GM21717 (cell line): ENCODE measurements around the gene CHM.
"Not testable (repeated sequence)": the region's sequence is repeated elsewhere in the genome, so short reads cannot be mapped to it uniquely, and the experiment has no call there.

Experiments used
- ATAC-seq: cut with Tn5 transposase; IDR thresholded peaks from one replicate; pipeline ENCODE4 v1.9.1; 2021; ENCODE audit warnings: mild to moderate bottlenecking, moderate library complexity; ENCODE audit not compliant: unreplicated experiment

Gene CHM, protein sequence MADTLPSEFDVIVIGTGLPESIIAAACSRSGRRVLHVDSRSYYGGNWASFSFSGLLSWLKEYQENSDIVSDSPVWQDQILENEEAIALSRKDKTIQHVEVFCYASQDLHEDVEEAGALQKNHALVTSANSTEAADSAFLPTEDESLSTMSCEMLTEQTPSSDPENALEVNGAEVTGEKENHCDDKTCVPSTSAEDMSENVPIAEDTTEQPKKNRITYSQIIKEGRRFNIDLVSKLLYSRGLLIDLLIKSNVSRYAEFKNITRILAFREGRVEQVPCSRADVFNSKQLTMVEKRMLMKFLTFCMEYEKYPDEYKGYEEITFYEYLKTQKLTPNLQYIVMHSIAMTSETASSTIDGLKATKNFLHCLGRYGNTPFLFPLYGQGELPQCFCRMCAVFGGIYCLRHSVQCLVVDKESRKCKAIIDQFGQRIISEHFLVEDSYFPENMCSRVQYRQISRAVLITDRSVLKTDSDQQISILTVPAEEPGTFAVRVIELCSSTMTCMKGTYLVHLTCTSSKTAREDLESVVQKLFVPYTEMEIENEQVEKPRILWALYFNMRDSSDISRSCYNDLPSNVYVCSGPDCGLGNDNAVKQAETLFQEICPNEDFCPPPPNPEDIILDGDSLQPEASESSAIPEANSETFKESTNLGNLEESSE

DNA sequence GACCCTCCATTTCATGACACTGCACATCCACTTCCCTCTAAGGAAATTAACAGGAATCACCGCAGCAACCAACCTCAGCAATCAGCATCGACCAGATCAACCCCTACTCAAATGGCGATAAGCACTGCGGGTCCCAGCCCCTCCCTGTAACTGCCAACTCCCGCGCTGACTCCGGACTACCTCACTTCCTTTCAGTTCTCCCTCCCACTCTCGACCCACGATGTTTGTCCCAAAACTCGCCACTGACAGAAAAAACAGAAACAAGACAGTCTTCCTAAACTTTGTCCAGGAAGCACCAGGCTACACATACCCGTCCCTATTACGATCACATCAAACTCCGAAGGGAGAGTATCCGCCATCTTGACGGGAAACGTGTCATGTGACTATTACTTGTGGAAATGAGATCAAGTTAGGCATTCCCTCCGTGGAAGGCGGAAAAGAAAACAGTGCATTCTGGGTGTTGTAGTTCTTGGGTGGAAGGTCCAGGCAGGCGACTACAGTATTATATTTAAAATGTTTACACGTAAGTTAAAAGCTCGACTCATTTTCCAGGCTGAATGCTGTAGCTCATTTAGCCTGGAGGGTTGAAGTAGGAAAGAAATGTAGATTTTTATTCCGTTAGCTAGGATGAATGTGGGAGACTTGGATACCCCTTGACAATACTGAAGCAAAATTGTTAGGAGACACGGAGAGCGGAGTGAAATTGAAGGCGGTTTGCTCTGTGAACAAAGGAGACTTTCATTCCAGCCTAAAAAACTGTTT is at the start of gene CHM:
Gene CHM, minus strand, starts transcription at position 385 of the 762 bp plus-strand sequence. Its CDS starts 26 bp downstream, at position 359.
- ATAC-seq: peak; percentile 100

DNA sequence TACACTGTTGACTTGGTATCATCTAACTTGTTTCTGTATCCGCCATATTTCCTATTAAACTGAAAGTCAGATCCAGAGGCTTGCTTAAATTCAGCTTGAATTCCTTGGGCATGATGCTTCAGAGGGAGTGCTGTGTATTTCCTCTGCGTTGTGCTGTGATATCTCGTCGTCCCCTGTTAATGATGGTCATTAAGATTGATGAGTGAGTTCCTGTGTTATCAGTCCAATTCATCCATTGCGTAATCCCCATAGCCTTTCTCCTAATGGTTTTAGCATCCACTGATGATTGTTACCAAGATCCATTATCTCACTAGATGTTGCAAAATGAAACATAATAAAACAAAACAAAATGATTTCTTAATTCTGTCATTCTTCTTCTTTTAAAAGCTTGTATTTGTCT is 31.3 kb upstream of the CHM start:
- no peak for ATAC-seq

DNA sequence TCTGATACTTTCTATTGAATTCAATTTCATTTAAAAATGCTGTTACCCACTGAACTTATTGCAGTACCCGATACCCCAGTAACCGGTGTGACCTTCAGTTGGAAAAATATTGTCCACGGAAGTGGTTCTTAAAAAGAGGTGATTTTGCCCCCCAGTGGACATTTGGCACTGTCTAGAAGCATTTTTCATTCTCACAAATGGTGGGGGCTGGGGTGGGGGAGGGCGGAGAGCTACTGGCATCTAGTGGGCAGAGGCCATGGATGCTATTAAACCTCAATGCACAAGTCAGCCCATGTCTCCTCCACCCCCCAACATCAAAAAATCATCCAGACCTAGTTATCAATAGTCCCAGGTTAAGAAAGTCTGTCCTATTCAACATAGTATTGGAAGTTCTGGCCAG is 19.6 kb upstream of the CHM start:
- no peak for ATAC-seq

DNA sequence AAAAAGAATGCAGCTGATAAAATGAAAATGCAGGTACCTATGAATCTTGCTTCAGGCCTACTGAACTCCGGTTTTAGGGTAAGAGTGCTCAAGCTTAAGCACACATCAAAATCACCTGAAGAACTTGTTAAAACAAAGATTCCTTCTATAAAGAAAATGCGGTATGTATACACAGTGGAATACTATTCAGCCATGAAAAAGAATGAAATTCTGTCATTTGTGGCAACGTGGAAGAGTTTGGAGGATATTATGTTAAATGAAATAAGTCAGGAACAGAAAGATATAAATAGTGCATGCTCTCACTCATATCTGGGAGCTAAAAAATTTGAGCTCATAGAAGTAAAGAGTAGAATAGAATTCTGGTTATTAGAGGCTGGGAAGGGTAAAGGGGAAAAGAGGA is 14.0 kb upstream of the CHM start:
- ATAC-seq: no peak

DNA sequence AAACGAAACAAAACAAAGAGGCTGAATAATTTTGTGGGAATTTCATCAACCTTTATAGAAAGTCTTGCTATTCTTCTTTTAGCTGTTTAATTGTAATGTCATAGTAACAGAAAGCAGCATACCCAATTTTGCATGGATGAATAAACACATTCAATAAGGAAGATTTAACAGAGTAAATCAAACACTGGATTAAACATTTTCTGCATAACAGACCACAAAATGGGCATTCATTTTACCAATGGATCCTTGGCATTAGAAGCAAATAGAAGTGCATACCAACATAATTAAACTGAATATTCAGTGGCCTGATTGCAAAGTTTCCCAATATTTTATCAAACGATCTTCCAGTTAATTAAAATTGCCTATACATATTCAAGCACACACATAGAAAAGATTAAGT is 4.4 kb upstream of the CHM start:
- ATAC-seq: no peak

DNA sequence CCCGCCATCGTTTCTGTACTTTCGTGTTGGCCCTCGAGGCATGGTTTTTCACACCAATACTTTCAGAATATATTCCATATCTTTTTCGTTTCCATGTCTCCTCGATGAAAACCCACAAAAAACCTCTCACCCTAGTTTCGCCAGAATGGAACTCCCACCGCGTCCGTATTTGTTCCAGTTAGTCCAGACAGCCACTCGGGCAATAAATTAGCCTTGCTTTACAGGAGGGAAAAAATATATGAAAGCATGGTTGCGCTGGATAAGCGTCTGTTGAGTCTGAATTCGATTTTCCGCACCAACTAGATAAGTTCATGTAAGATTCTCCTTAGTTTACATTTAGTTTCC is 550 bp upstream of the CHM start:
- no peak for ATAC-seq

DNA sequence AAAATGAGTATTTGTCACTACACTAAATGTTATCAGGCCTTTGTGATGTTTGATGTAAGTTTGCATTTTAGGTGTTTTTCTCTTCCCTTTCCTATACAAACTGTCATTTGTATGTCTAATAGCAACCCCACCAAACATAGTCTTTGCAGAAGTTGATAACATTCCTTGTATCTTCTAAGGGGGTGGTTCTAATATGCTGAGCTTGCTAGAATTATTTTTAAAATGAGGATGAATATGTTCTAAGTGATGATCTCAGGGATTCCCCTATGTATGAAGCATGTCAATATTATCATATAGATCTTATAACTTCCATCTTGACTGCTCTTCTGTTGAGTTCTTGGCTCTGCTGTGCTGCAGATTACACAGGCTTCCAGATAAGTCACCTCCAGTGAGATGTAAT is 3.1 kb downstream of the CHM start:
- no peak for ATAC-seq

DNA sequence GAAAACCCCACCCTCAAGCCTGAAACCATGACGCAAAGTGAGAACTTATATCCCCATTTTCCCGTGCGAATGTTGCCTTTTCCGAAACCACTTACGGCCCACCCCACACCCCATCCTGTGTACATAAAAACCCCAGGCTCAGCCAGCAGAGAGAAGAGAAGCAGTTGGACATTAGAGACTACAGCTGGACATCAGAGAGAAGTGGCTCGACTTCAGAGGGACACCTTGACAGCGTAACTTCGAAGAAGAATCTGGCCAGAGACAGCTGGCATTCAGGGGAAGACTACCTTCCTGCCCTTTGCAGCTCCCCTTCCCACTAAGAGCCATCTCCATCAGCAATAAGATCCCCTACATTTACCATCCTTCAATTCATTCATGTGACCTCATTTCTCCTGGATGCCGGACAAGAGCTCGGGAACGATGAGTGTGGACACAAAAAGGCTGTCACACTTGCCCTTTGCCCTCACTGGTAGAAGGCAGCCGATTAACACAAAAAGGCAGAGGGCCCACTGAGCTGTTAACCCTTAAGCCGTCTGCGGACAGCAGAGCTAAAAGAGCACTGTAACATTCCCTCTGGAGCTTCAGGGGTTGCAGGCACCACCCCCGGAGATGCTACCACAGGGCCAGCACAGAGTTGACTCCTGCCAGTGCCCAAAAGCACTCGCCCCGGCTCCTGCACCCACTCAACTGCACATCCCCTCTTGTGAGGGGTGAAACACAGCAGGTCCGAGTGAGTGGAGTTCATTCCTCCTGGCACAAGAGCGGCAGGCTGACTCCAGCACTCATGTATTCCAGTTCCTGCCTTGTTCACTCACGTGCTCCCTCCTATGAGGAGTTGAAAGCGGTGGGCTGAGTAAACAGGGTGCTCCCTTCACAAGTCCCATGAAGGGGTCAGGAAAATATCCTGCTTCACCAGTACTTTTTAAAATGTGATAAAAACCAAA is 7.5 kb downstream of the CHM start:
- ATAC-seq: no peak

DNA sequence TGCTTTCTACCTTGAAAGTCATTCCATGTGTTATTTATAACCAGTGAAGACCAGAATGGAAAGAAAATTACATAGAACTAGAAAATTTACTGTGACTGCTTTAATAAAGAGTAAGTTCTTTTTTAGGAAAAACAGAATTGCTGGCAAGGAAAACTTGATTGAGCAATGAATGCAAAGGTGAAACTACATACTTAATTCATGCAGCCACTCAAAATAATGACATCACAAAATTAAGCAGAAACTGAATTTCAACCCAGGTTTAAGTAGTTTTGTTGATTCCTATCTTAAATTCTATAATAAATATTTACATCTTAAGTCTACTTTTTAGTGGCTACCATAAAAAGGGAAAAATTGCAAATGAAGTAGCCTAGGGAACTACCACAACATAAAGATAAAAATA is 14.0 kb downstream of the CHM start:
- no peak for ATAC-seq

DNA sequence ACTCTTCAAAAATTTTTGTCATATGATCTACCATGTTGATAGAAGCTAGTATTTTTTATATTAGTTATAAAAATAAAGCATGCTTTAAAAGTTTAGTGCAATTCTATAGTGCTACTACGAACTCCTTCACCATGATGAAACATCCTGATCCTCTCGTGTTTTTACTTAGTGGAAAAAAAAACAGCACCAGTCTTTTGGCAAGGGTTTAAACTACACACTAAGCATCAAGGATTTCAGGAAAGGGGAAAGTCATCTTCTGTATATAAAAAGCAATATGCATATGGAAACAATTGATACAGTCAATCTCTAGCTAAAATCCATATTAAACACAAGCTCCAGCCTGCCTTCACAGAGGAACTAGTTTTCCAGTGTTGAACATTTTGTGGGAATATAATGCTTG is 18.7 kb downstream of the CHM start:
- no peak for ATAC-seq

DNA sequence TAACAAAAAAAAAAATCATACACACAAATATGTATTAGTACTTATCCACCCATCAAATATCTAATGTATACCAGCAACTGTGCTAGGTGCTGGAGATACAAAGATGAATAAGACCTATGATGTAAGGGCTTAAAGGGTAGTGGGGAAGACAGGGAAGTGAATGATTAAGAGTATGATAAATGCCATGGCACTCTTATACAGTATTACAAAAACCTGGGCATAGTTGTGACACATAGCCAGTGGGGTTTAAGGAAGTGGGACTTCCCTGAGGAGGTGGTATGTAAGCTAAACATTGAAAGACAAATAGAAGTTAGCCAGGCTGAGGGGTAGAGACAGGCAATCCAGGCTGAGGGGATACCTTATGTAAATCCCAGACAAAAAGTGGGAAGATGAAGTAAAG is 23.5 kb downstream of the CHM start:
- ATAC-seq: no peak

DNA sequence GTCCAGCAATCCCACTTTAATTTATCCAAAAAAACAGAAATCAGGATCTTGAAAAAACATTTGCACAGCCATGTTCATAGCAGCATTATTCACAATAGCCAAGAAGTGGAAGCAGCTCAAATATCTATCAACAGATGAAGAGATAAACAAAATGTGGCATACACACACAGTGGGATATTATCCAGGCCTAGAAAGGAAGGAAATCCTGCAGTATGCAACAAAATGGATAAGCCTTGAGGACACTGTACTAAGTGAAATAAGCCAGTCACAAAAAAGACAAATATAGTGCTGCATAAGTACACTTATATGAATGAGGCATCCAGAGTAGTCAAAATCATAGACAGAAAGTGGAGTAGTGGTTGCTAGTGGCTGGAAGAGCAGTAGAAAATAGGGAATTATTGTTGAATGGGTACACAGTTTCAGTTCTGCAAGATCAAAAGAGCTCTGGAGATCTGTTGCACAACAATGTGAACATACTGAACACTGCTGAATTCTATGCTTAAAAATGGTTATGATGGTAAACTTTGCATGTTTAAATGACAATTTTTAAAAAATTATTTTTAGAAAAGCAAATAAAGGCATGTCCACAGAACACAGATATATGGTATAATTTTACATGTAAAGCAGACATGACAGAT is 25.6 kb downstream of the CHM start:
- no peak for ATAC-seq

DNA sequence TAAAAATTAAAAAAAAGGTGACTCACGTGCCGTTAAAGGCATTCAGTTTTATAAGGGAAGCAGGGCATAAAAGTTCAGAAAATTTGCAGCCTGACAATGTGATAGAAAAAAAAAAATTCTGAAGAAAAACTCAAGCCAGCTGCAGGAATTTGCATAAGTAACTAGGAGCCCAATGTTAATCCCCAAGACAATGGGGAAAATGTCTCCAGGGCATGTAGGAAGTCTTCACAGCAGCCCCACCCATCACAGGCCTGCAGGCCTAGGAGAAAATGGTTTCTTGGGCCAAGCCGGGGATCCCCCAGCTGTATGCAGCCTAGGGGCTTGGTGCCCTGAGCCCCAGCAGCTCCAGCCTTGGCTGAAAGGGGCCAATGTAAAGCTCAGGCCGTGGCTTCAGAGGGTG is 31.2 kb downstream of the CHM start:
- no peak for ATAC-seq

DNA sequence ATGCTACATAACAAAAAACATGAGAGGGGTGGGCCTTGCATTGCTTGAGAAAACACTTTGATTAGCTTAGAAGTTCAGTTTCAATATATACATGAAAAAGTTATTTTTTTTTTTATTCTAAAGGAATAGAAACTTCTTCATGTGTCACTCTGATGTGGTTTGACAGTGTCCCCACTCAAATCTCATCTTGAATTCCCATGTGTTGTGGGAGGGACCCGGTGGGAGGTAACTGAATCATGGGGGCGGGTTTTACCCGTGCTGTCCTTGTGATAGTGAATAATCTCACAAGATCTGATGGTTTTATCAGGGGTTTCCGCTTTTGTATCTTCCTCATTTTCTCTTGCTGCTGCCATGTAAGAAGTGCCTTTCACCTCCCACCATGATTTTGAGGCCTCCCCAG is 32.4 kb downstream of the CHM start:
- not testable (repeated sequence) for ATAC-seq

DNA sequence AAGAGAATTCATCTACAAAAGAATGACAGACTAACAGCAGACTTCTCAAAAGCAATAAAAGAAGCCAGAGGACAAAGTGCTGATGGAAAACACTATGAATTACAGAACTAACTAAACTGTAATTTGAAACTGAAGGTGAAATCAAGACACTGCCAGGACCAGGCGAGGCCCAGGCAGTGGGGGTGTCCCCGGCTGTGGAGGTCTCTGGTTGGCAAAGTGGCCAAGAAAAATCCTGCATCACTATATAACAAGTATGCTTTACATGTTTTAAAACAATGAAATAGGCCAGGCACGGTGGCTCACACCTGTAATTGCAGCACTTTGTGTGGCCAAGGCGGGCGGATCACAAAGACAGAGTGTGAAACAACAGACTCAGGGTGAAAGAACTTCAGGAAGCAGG is 32.9 kb downstream of the CHM start:
- no peak for ATAC-seq

DNA sequence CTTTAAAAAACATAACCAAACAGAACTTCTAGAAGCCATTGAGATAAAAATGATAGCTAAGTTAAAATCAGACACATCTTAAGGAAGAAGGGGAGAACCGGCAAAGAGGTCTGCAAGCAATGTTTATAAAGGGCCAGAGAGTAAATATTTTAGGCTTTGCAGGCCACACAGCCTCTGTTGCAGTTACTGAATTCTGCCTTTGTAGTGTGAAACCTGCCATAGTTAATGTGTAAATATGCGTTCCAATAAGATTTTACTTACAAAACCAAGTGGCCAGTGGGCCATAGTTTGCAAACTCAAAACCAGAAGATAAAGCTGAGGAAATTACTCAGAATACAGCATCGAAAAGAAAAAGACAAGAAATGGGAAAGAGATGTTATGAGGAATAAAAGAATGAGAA is 33.6 kb downstream of the CHM start:
- ATAC-seq: no peak

DNA sequence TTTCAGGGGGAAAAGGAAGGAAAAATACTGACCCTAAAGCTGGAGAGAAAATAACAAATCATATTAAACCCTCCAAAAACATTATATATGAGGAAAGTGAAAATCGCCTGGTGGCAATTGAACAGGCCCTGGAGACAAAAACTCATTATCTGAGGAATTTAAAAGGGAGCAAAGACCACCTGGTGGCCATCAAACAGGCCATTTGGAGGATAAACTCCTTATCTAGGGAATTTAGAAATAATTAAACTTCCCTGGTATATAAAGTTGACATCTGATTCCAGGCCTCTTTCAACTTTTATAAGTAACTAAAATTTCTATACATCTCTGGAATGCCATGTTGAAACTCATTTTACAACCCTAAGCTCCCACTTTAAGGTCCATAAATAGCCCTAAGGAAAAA is 35.2 kb downstream of the CHM start:
- no peak for ATAC-seq

DNA sequence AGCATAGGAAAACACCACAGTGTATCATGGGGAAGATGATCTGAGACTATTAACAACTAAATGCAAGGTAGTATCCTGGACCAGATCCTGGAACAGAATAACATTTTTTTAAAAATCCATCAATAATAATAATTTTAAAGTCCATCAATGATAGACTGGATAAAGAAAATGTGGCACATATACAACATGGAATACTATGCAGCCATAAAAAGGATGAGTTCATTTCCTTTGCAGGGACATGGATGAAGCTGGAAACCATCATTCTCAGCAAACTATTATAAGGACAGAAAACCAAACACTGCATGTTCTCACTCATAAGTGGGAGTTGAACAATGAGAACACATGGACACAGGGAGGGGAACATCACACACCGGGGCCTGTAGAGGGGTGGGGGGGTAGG is 37.6 kb downstream of the CHM start:
- not testable (repeated sequence) for ATAC-seq

DNA sequence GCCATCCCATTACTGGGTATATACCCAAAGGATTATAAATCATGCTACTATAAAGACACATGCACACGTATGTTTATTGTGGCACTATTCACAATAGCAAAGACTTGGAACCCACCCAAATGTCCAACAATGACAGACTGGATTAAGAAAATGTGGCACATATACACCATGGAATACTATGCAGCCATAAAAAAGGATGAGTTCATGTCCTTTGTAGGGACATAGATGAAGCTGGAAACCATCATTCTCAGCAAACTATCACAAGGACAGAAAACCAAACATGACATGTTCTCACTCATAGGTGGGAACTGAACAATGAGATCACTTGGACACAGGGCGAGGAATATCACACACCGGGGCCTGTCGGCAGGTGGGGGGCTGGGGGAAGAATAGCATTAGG is 39.5 kb downstream of the CHM start:
- ATAC-seq: not testable (repeated sequence)
